K562 (cell line): ENCODE data around the gene SYMPK. TPM values are rescaled to one million over a fixed set of nuclear protein-coding genes. Genes with fewer than 3 reads are reported as not detected.

Experiments
- ATAC-seq: fragments of 200-7000 bp; cut with Tn5 transposase; 3 replicates; pipeline ENCODE4 v1.9.1; 2020; ENCODE audit warnings: moderate library complexity
- BruUV-seq: library from RNA; stranded (reverse); fragments of 400-500 nt; replicated peaks from 2 replicates; lab custom pipeline; 2021; lab: Mats Ljungman, UMichigan
- CTCF ChIA-PET: fragments of 300-600 bp; formaldehyde crosslinking; extraction: SDS; loops from one replicate; lab custom pipeline; 2021; ENCODE audit warnings: low intra/inter-chr PET ratio; lab: Yijun Ruan, JAX
- POLR2A ChIA-PET: fragments of 300-600, 350-650 bp; sonication (Branson Sonifier 250); formaldehyde crosslinking; extraction: SDS; loops from one replicate; lab custom pipeline; 2021; ENCODE audit warnings: antibody characterized with exemption, inconsistent platforms; lab: Yijun Ruan, JAX
- DNase-seq, 4 experiments: peaks; one replicate each; pipeline versions ENCODE4 v3.0.0 to v3.0.0-alpha.2; 2011 to 2018; ENCODE audit warnings: low spot score in 3 of 4, mixed read lengths in 3 of 4; ENCODE audit errors: extremely low read depth in 1 of 4
- FAIRE-seq: peaks from 2 replicates; lab custom pipeline; 2011; peaks lifted over from hg19 to GRCh38; lab: Jason Lieb, UNC
- H2AFZ ChIP-seq: 2 replicates; pipeline ENCODE4 v1.6.0; 2011; ENCODE audit warnings: low read depth, low read length, control low read depth, inconsistent platforms
- H3K27ac ChIP-seq: fragments of 200-600 bp; 3 replicates; pipeline ENCODE4 v1.8.0; 2011; ENCODE audit warnings: low read depth, mild to moderate bottlenecking, control low read depth, inconsistent platforms, low read length, moderate library complexity, mixed read lengths; ENCODE audit errors: extremely low read depth
- H3K27me3 ChIP-seq, 2 experiments: fragments of 300-600 bp in 1 of 2; 2 replicates in 1 of 2; 3 replicates in 1 of 2; pipeline versions ENCODE4 v1.6.0 to v1.8.0; 2011; ENCODE audit warnings: inconsistent platforms in 2 of 2, low read length in 2 of 2, mild to moderate bottlenecking in 1 of 2, mixed read lengths in 1 of 2, moderate library complexity in 1 of 2; ENCODE audit not compliant: control insufficient read depth in 2 of 2, insufficient read depth in 2 of 2
- H3K36me3 ChIP-seq: fragments of 300-600 bp; 3 replicates; pipeline ENCODE4 v1.8.0; 2011; ENCODE audit warnings: mild to moderate bottlenecking, low read length, inconsistent platforms; ENCODE audit not compliant: control insufficient read depth, insufficient read depth
- H3K4me1 ChIP-seq, 2 experiments: fragments of 200-600 bp in 1 of 2; replicated peaks in 1 of 2; 2 replicates in 1 of 2; 3 replicates in 1 of 2; pipeline versions ENCODE4 v1.5.1 to v1.8.0; 2011; ENCODE audit warnings: inconsistent platforms in 2 of 2, low read length in 2 of 2, mild to moderate bottlenecking in 1 of 2, mixed read lengths in 1 of 2, moderate library complexity in 1 of 2; ENCODE audit not compliant: control insufficient read depth in 2 of 2, insufficient read depth in 2 of 2
- H3K4me2 ChIP-seq: 2 replicates; pipeline ENCODE4 v1.6.1; 2011; ENCODE audit warnings: low read length, control low read depth, inconsistent platforms, mixed read lengths; ENCODE audit not compliant: insufficient read depth
- H3K4me3 ChIP-seq: fragments of 200-600 bp; sonication (generic), shearing (Covaris generic); 2 replicates; pipeline ENCODE4 v1.5.1; 2016; ENCODE audit warnings: control low read depth, inconsistent platforms
- H3K79me2 ChIP-seq: fragments of 200-600 bp; 3 replicates; pipeline ENCODE4 v1.8.0; 2011; ENCODE audit warnings: low read length, inconsistent platforms; ENCODE audit not compliant: control insufficient read depth, insufficient read depth
- H3K9ac ChIP-seq, 2 experiments: 2 replicates each; pipeline versions ENCODE4 v1.6.0 to v1.6.1; 2011; ENCODE audit warnings: low read depth in 2 of 2, low read length in 2 of 2, control low read depth in 1 of 2, inconsistent platforms in 1 of 2, mild to moderate bottlenecking in 1 of 2, mixed read lengths in 1 of 2; ENCODE audit not compliant: insufficient read depth in 1 of 2
- H3K9me1 ChIP-seq: one replicate; pipeline ENCODE4 v1.6.0; 2011; ENCODE audit warnings: inconsistent platforms, mild to moderate bottlenecking, low read length, moderate library complexity; ENCODE audit not compliant: control insufficient read depth, insufficient read depth
- H3K9me3 ChIP-seq: replicated peaks from 2 replicates; pipeline ENCODE4 v1.5.1; 2011; ENCODE audit warnings: low read depth, low read length, inconsistent platforms; ENCODE audit not compliant: control insufficient read depth, insufficient read depth
- H4K20me1 ChIP-seq: replicated peaks from 2 replicates; pipeline ENCODE4 v1.6.1; 2011; ENCODE audit warnings: low read length, inconsistent platforms, mixed read lengths; ENCODE audit not compliant: control insufficient read depth, insufficient read depth
- CHD1 ChIP-seq: fragments of 200-600 bp; sonication (generic); IDR thresholded peaks from one replicate; pipeline ENCODE4 v1.6.1; 2012; ENCODE audit warnings: mild to moderate bottlenecking, moderate library complexity, low read length, inconsistent platforms
- GABPB1 ChIP-seq: sonication (generic); formaldehyde crosslinking; IDR thresholded peaks from 2 replicates; pipeline ENCODE4 v1.8.0; 2022; ENCODE audit warnings: mild to moderate bottlenecking, missing genetic modification reagents
- KDM5B ChIP-seq: fragments of 200-600 bp; sonication (generic); IDR thresholded peaks from 2 replicates; pipeline ENCODE4 v1.6.1; 2012; ENCODE audit warnings: low read depth, mild to moderate bottlenecking, moderate library complexity, low read length, control low read depth, inconsistent platforms; ENCODE audit not compliant: insufficient replicate concordance
- MEF2A ChIP-seq: IDR thresholded peaks from 2 replicates; pipeline ENCODE4 v1.6.1; 2011; ENCODE audit warnings: low read depth, mild to moderate bottlenecking, low read length, moderate library complexity; ENCODE audit not compliant: control insufficient read depth
- NR2C1 ChIP-seq, 2 experiments: fragments of 450-650 bp; IDR thresholded peaks; 2 replicates each; pipeline ENCODE4 v1.6.1; 2017; ENCODE audit warnings: mild to moderate bottlenecking in 2 of 2, antibody characterized with exemption in 1 of 2, inconsistent platforms in 1 of 2, missing compliant biosample characterization in 1 of 2, missing genetic modification characterization in 1 of 2
- POLR2AphosphoS5 ChIP-seq: IDR thresholded peaks from 2 replicates; pipeline ENCODE4 v1.6.1; 2011; ENCODE audit warnings: mild to moderate bottlenecking, low read depth, low read length, moderate library complexity; ENCODE audit not compliant: control insufficient read depth, insufficient read depth
- TAF7 ChIP-seq: fragments of 450-650 bp; IDR thresholded peaks from 2 replicates; pipeline ENCODE4 v1.6.1; 2016; ENCODE audit warnings: missing genetic modification characterization, missing compliant biosample characterization
- TEAD1 ChIP-seq, 2 experiments: fragments of 450-650 bp in 1 of 2; sonication (generic) in 1 of 2; formaldehyde crosslinking; IDR thresholded peaks; 2 replicates each; pipeline versions ENCODE4 v1.4.0 to v1.8.0; 2020 to 2022; ENCODE audit warnings: mild to moderate bottlenecking in 2 of 2, missing genetic modification reagents in 1 of 2
- ZNF354B ChIP-seq: fragments of 250-450 bp; sonication (Bioruptor Pico); IDR thresholded peaks from 2 replicates; pipeline ENCODE4 v1.4.0; 2020
- ZNF395 ChIP-seq: fragments of 200-800 bp; sonication (Bioruptor generic); IDR thresholded peaks from 2 replicates; pipeline ENCODE4 v1.6.1; 2017; ENCODE audit warnings: missing genetic modification characterization, missing compliant biosample characterization
- ZNF740 ChIP-seq, 3 experiments: fragments of 200-800 bp in 1 of 3; sonication (Bioruptor generic) in 1 of 3; sonication (generic) in 1 of 3; formaldehyde crosslinking in 1 of 3; IDR thresholded peaks; 2 replicates each; pipeline versions ENCODE4 v1.6.1 to v1.8.0; 2016 to 2022; ENCODE audit warnings: mild to moderate bottlenecking in 2 of 3, missing compliant biosample characterization in 2 of 3, missing genetic modification characterization in 2 of 3, missing genetic modification reagents in 1 of 3
- WGBS: fragments of 100-300 bp; shearing (Covaris generic); methylation state at CpG from one replicate; pipeline ENCODE4 v1.1.6; 2016; ENCODE audit warnings: low coverage, mixed read lengths; ENCODE audit not compliant: insufficient coverage; ENCODE audit errors: missing lambda C conversion rate; 5-methylcytosine and 5-hydroxymethylcytosine counted together
- in situ Hi-C: fragments of 300-500 bp; cut with MboI; formaldehyde crosslinking; loops from 4 replicates; pipeline ENCODE4 v1.15.0; 2018; ENCODE audit warnings: inconsistent platforms, mixed read lengths
- intact Hi-C: fragments of 100-400 bp; cut with micrococcal nuclease; formaldehyde crosslinking; loops from 2 replicates; pipeline ENCODE4 v1.14.2; 2022
- polyA plus RNA-seq, 8 experiments: library from polyadenylated mRNA; depleted of rRNA in 4 of 8; stranded (reverse) in 5 of 8; unstranded in 3 of 8; fragments of >200 nt; fragmentation: Nextera tagmentation in 2 of 8; fragmentation: Illumina TruSeq in 1 of 8; extraction: Ambion mirVana in 2 of 8; extraction: Trizol in 1 of 8; gene quantifications; 2 replicates each; pipeline versions ENCODE4 v1.2.1 to v1.2.3, GENCODE V29; 2011 to 2014; ENCODE audit warnings: inconsistent platforms in 1 of 8, missing spikeins in 1 of 8
- total RNA-seq, 7 experiments: library from RNA; depleted of rRNA in 6 of 7; stranded (reverse); fragments of >200 nt in 6 of 7; fragmentation: Illumina TruSeq in 2 of 7; extraction: Trizol in 2 of 7; gene quantifications; 2 replicates each; pipeline versions ENCODE4 v1.2.1 to v1.2.3, GENCODE V29; 2011 to 2021; ENCODE audit warnings: low replicate concordance in 1 of 7

Gene SYMPK
- total and polyA plus RNA-seq, 9 of the 15 experiments (the other 6 are each of a cell fraction or from before 2014, with no cell fraction given): 0.73 to 95.5 (median 58.4) TPM

- in situ Hi-C loops (no loop called here), intact Hi-C loops (no loop called here)
- TF ChIP-seq MEF2A: no peak
- no peak for TF ChIP-seq NR2C1 (IDR thresholded peaks at IDR 0.05)
- TF ChIP-seq NR2C1 (tag; IDR thresholded peaks at IDR 0.05): no peak
- TF ChIP-seq KDM5B: peak; percentile 7
- TF ChIP-seq GABPB1 (CRISPR knock-in tag): peak; percentile 36; the same call in 1 of the 2 replicates
- TF ChIP-seq TEAD1 (CRISPR knock-in tag; IDR thresholded peaks at IDR 0.05): 0 out of 4 replicates have a peak, but pooled peaks of 1 of the 2 experiments have one; percentile 7
- TF ChIP-seq ZNF740 (CRISPR knock-in tag; IDR thresholded peaks at IDR 0.05): peak; percentile 7; the same call in 1 of the 2 replicates
- no peak for TF ChIP-seq ZNF740 (tag; IDR thresholded peaks at IDR 0.05)
- 0 out of 2 replicates have a peak, but pooled peaks have one; percentile 4 for TF ChIP-seq POLR2AphosphoS5
- TF ChIP-seq TAF7 (tag): no peak
- no peak for TF ChIP-seq CHD1
- no peak for TF ChIP-seq ZNF354B (CRISPR knock-in tag)
- TF ChIP-seq ZNF395: peak; percentile 47; the same call in 1 of the 2 replicates
- Histone ChIP-seq H3K27me3 (no peaks in the 10 kb centered on the region), H3K9me1 (peaks cover 9% of the 10 kb centered on the region), H4K20me1 (peaks cover 10% of the 10 kb centered on the region; the same call in 1 of the 2 replicates), H2AFZ (no peak overlapping the region), H3K4me3 (no peak overlapping the region), H3K79me2 (no peaks in the 10 kb centered on the region), H3K27ac (peak overlapping the region; percentile 60; the same call in 2 of the 3 replicates), H3K4me2 (peak overlapping the region; percentile 80), H3K9ac (peak overlapping the region; percentile 62 to 84; a peak in 2 of 4 replicates), H3K9me3 (no peaks in the 10 kb centered on the region), H3K36me3 (peaks cover 18% of the 10 kb centered on the region; the same call in 2 of the 3 replicates), H3K4me1 (peaks cover 16 to 64% of the 10 kb centered on the region in 2 experiments)
- no peak for DNase-seq
- no peak for ATAC-seq
- ChIA-PET CTCF (no interaction called here), POLR2A (interaction anchor here (7.7 kb wide), 1 partner anchor 9 kb away, joined by 70 read pairs; the partner anchor contains the start of gene SIX5)
- FAIRE-seq: peak; percentile 83
- no TSS peak for BruUV-seq
- 29% methylated on average over 4 of the region's 4 CpGs for WGBS
Observed at GRCh38 chr19:45780146-45780447, 82.8 kb downstream of the SYMPK start.
